Measurements from ENCODE around the gene LTC4S.

DNA sequence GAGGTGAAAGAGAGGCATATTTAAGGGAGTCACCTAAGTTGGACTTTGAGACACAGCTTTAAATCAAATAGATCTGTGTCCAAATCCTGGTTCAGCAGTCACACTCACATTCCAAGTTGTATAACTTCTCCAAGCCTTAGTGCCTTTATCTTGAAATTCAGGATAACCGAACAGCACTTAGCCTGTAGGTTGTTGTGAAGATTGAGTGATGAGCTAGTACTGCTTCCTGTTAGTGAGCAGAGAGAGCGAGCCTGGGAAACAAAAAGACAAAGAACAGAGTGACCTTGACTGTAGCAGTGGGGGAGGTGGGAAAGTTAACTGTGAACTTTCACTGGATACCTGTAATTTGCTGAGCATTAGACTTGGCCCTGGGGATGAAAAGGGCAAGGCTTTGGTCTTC lies 38.8 kb upstream of the LTC4S start:
- TF ChIP-seq POLR2A (IDR thresholded peaks at IDR 0.05) = no peak
- TF ChIP-seq, protein P1, sequence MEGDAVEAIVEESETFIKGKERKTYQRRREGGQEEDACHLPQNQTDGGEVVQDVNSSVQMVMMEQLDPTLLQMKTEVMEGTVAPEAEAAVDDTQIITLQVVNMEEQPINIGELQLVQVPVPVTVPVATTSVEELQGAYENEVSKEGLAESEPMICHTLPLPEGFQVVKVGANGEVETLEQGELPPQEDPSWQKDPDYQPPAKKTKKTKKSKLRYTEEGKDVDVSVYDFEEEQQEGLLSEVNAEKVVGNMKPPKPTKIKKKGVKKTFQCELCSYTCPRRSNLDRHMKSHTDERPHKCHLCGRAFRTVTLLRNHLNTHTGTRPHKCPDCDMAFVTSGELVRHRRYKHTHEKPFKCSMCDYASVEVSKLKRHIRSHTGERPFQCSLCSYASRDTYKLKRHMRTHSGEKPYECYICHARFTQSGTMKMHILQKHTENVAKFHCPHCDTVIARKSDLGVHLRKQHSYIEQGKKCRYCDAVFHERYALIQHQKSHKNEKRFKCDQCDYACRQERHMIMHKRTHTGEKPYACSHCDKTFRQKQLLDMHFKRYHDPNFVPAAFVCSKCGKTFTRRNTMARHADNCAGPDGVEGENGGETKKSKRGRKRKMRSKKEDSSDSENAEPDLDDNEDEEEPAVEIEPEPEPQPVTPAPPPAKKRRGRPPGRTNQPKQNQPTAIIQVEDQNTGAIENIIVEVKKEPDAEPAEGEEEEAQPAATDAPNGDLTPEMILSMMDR (IDR thresholded peaks at IDR 0.05) = no peak
